NCI-H446 treated with DMSO at 0.1 percent for 48 hours (cell line): ENCODE measurements around the gene CYP2J2.
"Not testable (repeated sequence)": the region's sequence is repeated elsewhere in the genome, so short reads cannot be mapped to it uniquely, and the experiment has no call there.

Experiments
- DNase-seq: peaks from one replicate; lab custom pipeline; 2025; lab: John Stamatoyannopoulos, UW

CYP2J2 gene

GRCh38 chr1:59926381-59927123 lies at the start of gene CYP2J2:
Gene CYP2J2 (minus strand): TSS chr1:59926773. CDS start chr1:59926746, 27 bp downstream.
- peak; percentile 1 for DNase-seq

- DNase-seq = no peak
These were observed 47.1 kb upstream of the CYP2J2 start for GRCh38 chr1:59973719-59974118.

- DNase-seq = peak; percentile 98
These were observed 45.8 kb upstream of the CYP2J2 start for GRCh38 chr1:59972216-59972927.

GRCh38 chr1:59971464-59971911 lies 44.9 kb upstream of the CYP2J2 start:
- DNase-seq = peak; percentile 71

GRCh38 chr1:59969542-59970175 lies 43.1 kb upstream of the CYP2J2 start:
- DNase-seq = not testable (repeated sequence)

- not testable (repeated sequence) for DNase-seq
These were observed 42.2 kb upstream of the CYP2J2 start for GRCh38 chr1:59968746-59969145.

GRCh38 chr1:59967780-59968179 lies 41.2 kb upstream of the CYP2J2 start:
- DNase-seq = no peak

GRCh38 chr1:59967141-59967697 lies 40.6 kb upstream of the CYP2J2 start:
- DNase-seq = no peak

GRCh38 chr1:59952065-59952464 lies 25.5 kb upstream of the CYP2J2 start:
- DNase-seq = no peak

- no peak for DNase-seq
These were observed 23.1 kb upstream of the CYP2J2 start for GRCh38 chr1:59949648-59950047.

- no peak for DNase-seq
These were observed 22.4 kb upstream of the CYP2J2 start for GRCh38 chr1:59948990-59949389.

- peak; percentile 22 for DNase-seq
These were observed 20.7 kb upstream of the CYP2J2 start for GRCh38 chr1:59947047-59947938.

- no peak for DNase-seq
These were observed 19.2 kb upstream of the CYP2J2 start for GRCh38 chr1:59945790-59946189.

GRCh38 chr1:59939393-59939792 lies 12.8 kb upstream of the CYP2J2 start:
- no peak for DNase-seq

GRCh38 chr1:59937636-59938210 lies 11.2 kb upstream of the CYP2J2 start:
- DNase-seq = no peak

- DNase-seq = no peak
These were observed 9.8 kb upstream of the CYP2J2 start for GRCh38 chr1:59936358-59936821.

- DNase-seq = no peak
These were observed 2.4 kb upstream of the CYP2J2 start for GRCh38 chr1:59928996-59929395.

- DNase-seq = no peak
These were observed 640 bp upstream of the CYP2J2 start for GRCh38 chr1:59927213-59927612.

- no peak for DNase-seq
These were observed 1.9 kb downstream of the CYP2J2 start for GRCh38 chr1:59924653-59925052.

GRCh38 chr1:59921258-59921899 lies 5.2 kb downstream of the CYP2J2 start:
- not testable (repeated sequence) for DNase-seq
